ENCODE measurements around the gene FRS2.
"Not testable (repeated sequence)": the region's sequence is repeated elsewhere in the genome, so short reads cannot be mapped to it uniquely, and the experiment has no call there.

Gene FRS2

GRCh38 chr12:69575346-69575745 is 105.2 kb downstream of the FRS2 start:
- H3K4me3 ChIP-seq (ENCODE audit: low read depth, low read length) = no peak overlapping the region

DNA sequence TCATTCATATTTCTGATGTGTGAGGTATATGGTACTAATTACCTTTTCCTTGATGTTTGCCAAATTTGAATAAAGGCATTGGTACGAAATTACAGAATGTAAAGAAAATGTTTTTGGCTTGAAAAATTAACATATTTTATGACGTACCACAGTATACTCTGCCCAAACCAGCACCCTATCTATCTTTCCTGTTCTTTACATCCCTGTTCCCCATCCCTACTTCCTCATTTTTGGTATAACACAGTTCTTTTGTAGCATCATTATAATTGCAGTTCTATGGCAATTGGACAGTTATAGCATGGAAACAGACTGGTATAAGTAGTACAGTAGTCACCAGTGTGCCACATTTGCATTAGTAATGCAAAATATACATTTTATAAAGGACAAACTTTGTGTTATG is 108.1 kb downstream of the FRS2 start:
- no peak overlapping the region for H3K4me3 ChIP-seq (ENCODE audit: low read depth, low read length)

DNA sequence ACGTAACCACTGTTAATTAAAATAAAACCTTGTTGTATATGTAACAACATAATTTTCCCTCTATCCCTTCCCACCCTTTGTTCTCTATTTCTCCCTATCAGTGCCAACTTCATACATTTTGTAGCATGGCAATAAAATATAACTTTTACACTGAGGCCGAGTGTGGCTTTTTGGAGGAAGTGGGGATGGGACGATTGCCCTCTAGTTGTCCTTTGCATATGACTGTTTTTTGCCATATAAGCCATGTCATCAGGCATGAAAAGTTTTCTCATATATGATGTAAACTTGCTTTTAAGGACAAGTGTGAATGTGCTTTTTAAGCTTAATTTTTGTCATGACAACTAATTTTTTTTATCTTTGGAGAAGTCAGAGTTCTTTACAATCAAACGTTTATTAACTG is 108.8 kb downstream of the FRS2 start:
- H3K4me3 ChIP-seq (ENCODE audit: low read depth, low read length) = no peak overlapping the region

GRCh38 chr12:69580074-69580473 is 109.9 kb downstream of the FRS2 start:
- no peak overlapping the region for H3K4me3 ChIP-seq (ENCODE audit: low read depth, low read length)

DNA sequence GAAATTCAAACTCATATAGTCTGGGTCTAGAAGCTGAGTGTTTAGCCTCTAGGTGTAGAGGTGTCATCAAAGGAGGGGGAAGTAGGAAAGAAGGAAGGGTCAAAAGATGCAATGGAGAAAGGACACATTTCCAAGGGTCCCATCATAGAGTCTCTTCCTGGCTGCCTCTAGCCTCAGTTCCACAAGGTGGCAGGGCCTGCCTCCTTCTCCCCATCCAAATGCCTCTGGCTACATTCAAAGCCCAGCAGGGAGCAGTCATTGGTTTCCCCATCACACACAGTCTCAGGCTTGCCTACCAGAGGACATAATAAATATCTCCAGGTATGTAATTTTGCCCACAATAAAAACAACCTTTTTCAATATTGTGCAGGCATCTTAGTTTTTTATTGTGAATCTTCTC is 113.0 kb downstream of the FRS2 start:
- no peak overlapping the region for H3K4me3 ChIP-seq (ENCODE audit: low read depth, low read length)

GRCh38 chr12:69585189-69586062 is 115.2 kb downstream of the FRS2 start, which contains the start of gene CCT2:
CCT2 (plus strand) TSS chr12:69585459; CDS start chr12:69585522, 63 bp downstream.
- peak within 1 kb of the TSS; percentile 100 for H3K4me3 ChIP-seq (ENCODE audit: low read depth, low read length)

GRCh38 chr12:69588527-69588926 is 118.3 kb downstream of the FRS2 start:
- H3K4me3 ChIP-seq (ENCODE audit: low read depth, low read length) = no peak overlapping the region

GRCh38 chr12:69589082-69589481 is 118.9 kb downstream of the FRS2 start:
- H3K4me3 ChIP-seq (ENCODE audit: low read depth, low read length) = no peak overlapping the region

DNA sequence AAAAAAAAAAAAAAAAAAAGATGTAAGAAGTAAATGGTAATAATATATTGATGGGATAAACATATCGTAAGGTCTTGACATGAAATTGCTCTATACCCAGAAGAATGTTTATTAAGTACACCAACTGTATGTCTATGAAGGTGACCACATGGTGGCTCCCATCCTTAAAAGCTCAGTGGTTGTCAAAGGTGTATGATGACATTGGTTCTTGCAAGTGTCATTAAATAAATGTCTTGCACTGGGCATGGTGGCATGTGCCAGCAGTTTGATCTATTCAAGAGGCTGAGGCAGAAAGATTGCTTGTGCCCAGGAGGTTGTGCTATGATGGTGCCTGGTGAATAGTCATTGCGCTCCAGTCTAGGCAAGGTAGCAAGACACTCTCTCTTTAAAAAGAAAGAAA is 125.5 kb downstream of the FRS2 start:
- no peak overlapping the region for H3K4me3 ChIP-seq (ENCODE audit: low read depth, low read length)

GRCh38 chr12:69598174-69598753 is 128.1 kb downstream of the FRS2 start:
- no peak overlapping the region for H3K4me3 ChIP-seq (ENCODE audit: low read depth, low read length)

DNA sequence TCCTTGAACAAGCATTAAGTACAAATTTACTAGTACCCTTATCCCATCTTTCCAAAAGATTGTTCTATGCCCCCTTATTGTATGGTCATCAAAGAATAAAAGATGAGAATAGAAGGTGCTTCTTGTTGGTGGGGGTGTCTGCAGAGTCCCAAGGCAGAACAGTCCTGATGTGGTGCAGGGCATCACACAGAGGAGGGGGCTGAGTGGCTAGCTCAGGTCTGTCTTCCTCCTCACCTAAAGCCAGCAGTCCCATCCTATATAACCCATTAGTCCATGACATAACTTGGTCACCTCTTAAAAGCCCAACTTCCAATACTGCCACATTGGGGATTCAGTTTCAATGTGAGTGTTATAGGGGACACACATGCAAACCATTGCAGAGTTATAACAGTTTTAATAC is 130.6 kb downstream of the FRS2 start:
- no peak overlapping the region for H3K4me3 ChIP-seq (ENCODE audit: low read depth, low read length)

DNA sequence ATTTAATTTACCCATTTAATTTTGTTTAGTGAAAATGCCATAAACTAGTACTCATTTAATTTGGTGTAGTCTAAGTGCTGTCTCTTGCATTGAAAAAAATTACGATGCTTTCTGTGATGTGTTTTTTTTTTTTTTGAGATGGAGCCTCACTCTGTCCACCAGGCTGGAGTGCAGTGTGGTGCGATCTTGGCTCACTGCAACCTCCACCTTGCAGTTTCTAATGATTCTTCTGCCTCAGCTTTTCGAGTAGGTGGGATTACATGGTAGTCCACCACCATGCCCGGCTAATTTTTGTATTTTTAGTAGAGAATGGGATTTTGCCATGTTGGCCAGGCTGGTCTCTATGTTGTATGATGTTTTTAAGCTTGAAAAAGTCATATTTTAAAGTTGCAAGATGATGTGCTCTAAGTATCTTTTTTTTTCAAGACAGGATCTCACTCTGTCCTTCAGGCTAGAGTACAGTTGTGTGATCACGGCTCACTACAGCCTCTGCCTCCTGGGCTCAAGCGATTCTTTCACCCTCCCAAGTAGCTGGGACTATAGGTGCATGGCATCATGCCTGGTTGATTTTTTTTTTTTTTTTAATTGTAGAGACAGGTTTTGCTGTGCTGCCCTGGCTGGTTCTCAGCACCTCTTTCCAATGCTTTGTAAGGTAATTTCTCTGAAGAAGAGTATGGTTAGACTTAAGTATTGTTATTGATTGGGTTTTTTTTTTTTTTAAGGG is 131.9 kb downstream of the FRS2 start:
- no peak overlapping the region for H3K4me3 ChIP-seq (ENCODE audit: low read depth, low read length)

DNA sequence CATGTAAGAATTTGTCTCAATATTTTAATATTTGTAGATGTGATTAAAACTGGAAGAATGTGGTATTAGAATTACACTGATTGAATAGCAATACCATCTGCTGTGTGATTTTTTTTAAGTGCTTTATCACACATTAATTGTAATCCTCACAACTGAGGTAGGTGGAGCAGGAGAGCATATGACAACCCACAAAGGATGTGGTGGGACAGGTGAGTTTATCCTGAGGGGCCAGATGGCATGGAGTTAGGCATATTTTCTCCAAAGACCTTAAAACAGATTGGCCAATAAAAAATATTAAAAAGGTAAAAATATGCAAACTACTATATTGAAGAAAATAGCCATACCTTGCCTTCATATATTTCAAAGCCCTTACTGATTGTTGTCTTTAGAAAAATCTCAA is 132.8 kb downstream of the FRS2 start:
- no peak overlapping the region for H3K4me3 ChIP-seq (ENCODE audit: low read depth, low read length)

DNA sequence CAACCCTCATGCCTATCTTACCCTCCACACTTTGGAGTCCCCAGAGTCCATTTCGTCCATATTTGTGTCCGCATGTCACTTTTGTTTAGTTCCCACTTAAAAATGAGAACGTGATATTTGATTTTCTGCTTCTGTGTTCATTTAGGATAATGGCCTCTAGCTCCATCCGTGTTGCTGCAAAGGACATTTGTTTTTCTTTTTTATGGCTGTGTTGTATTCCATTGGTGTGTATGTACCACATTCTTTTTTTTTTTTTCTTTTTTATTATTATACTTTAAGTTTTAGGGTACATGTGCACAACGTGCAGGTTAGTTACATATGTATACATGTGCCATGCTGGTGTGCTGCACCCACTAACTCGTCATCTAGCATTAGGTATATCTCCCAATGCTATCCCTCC is 133.4 kb downstream of the FRS2 start:
- H3K4me3 ChIP-seq (ENCODE audit: low read depth, low read length) = not testable (repeated sequence)

GRCh38 chr12:69604275-69604674 is 134.1 kb downstream of the FRS2 start:
- H3K4me3 ChIP-seq (ENCODE audit: low read depth, low read length) = not testable (repeated sequence)

GRCh38 chr12:69608114-69608513 is 137.9 kb downstream of the FRS2 start:
- no peak overlapping the region for H3K4me3 ChIP-seq (ENCODE audit: low read depth, low read length)

DNA sequence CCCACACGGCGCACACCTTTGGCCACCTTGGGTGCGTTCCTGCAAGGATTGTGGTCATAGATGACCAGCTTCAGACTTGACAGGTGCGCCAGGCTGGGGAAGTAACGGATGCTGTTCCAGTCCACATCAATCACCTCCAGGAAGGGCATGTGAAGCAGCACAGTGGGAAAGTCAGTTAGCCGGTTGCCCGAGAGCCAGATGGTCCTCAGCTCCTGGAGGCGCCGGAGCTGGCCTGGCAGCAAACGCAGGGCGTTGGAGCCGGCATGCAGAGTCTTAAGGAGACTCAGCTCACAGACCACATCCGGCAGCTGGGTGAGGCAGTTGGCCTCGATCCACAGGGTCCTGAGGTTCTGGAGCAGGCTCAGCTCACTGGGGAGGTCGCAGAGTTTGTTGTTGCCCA is 139.9 kb downstream of the FRS2 start:
- H3K4me3 ChIP-seq (ENCODE audit: low read depth, low read length) = no peak overlapping the region

- no peak within 1 kb of the TSS for H3K4me3 ChIP-seq (ENCODE audit: low read depth, low read length)
These were observed 140.5 kb downstream of the FRS2 start, which contains the start of gene LRRC10 for GRCh38 chr12:69610729-69611128. LRRC10 (minus strand) TSS chr12:69610907; CDS start chr12:69610838, 69 bp downstream.

- H3K4me3 ChIP-seq (ENCODE audit: low read depth, low read length) = no peak overlapping the region
These were observed 143.2 kb downstream of the FRS2 start for GRCh38 chr12:69613351-69613750.

GRCh38 chr12:69616025-69616424 is 145.8 kb downstream of the FRS2 start:
- H3K4me3 ChIP-seq (ENCODE audit: low read depth, low read length) = no peak overlapping the region

GRCh38 chr12:69619050-69619449 is 148.9 kb downstream of the FRS2 start:
- no peak overlapping the region for H3K4me3 ChIP-seq (ENCODE audit: low read depth, low read length)

DNA sequence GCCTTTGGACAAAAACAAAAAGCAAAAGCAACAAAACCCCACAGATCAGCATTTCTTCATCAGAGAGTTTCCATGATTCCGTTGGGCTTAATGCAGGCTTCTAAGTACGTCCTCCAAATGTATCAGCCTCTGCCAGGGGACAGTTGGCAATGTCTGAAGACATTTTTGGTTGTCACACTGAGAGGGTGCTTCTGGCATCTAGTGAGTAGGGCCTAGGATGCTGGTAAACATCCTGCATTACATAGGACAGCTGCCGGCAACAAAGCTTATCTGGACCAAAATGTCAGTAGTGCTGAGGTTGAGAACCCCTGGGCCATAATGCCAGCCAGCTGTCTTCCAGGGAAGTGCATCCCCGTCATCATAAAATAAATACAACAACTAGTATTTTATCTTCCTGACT is 149.9 kb downstream of the FRS2 start:
- no peak overlapping the region for H3K4me3 ChIP-seq (ENCODE audit: low read depth, low read length)

All from iPS-11a (cell line).